IMR-90 (cell line): Measurements from ENCODE around the gene TEDC1. TPM values are rescaled to one million over a fixed set of nuclear protein-coding genes. Genes with fewer than 3 reads are reported as not detected.

Experiments
- ATAC-seq: fragments of 200-7000 bp; cut with Tn5 transposase; 2 replicates; pipeline ENCODE4 v1.9.1; 2020; ENCODE audit warnings: low read depth, mild to moderate bottlenecking, moderate library complexity
- BruUV-seq: library from RNA; stranded (reverse); fragments of 400-500 nt; replicated peaks from 2 replicates; lab custom pipeline; 2021; lab: Mats Ljungman, UMichigan
- CTCF ChIA-PET: fragments of 300-600 bp; formaldehyde crosslinking; extraction: SDS; loops from one replicate; lab custom pipeline; 2021; ENCODE audit warnings: antibody characterized with exemption; lab: Yijun Ruan, JAX
- POLR2A ChIA-PET: fragments of 300-600 bp; sonication (Branson Sonifier 250); formaldehyde crosslinking; loops from one replicate; lab custom pipeline; 2022; ENCODE audit warnings: antibody characterized with exemption; ENCODE audit not compliant: unreplicated experiment; lab: Charles Lee
- DNase-seq: peaks from one replicate; pipeline ENCODE4 v3.0.0; 2013
- H2AFZ ChIP-seq: replicated peaks from 2 replicates; pipeline ENCODE3; 2013; ENCODE audit warnings: low read length, mild to moderate bottlenecking; ENCODE audit not compliant: poor library complexity
- H2AK5ac ChIP-seq: 2 replicates; pipeline ENCODE4 v1.6.1; 2013; ENCODE audit warnings: low read depth, low read length, inconsistent platforms
- H2AK9ac ChIP-seq: replicated peaks from 2 replicates; pipeline ENCODE3; 2013; ENCODE audit warnings: mild to moderate bottlenecking, low read depth, low read length, moderate library complexity; ENCODE audit not compliant: poor library complexity
- H2BK120ac ChIP-seq: 2 replicates; pipeline ENCODE4 v1.6.1; 2013; ENCODE audit warnings: low read depth, low read length, inconsistent platforms
- H2BK15ac ChIP-seq: 3 replicates; pipeline ENCODE4 v1.6.1; 2013; ENCODE audit warnings: low read depth, low read length, inconsistent platforms
- H2BK20ac ChIP-seq: 2 replicates; pipeline ENCODE4 v1.6.1; 2013; ENCODE audit warnings: low read depth, mild to moderate bottlenecking, inconsistent platforms, low read length, moderate library complexity
- H2BK5ac ChIP-seq: 2 replicates; pipeline ENCODE4 v1.6.1; 2013; ENCODE audit warnings: mild to moderate bottlenecking, low read depth, low read length, inconsistent platforms; ENCODE audit not compliant: poor library complexity, severe bottlenecking
- H3K14ac ChIP-seq: replicated peaks from 2 replicates; pipeline ENCODE4 v1.6.1; 2013; ENCODE audit warnings: low read depth, low read length, inconsistent platforms
- H3K18ac ChIP-seq: 2 replicates; pipeline ENCODE4 v1.6.1; 2013; ENCODE audit warnings: low read depth, low read length, control low read depth
- H3K23ac ChIP-seq: 2 replicates; pipeline ENCODE4 v1.6.1; 2013; ENCODE audit warnings: low read depth, low read length, inconsistent platforms
- H3K27ac ChIP-seq: 2 replicates; pipeline ENCODE4 v1.5.1; 2013; ENCODE audit warnings: mild to moderate bottlenecking, control low read depth, low read length; ENCODE audit not compliant: insufficient read depth
- H3K27me3 ChIP-seq: 2 replicates; pipeline ENCODE4 v1.6.1; 2013; ENCODE audit warnings: low read length; ENCODE audit not compliant: control insufficient read depth, insufficient read depth
- H3K36me3 ChIP-seq: 2 replicates; pipeline ENCODE4 v1.6.1; 2013; ENCODE audit warnings: low read length, mixed read lengths; ENCODE audit not compliant: control insufficient read depth, insufficient read depth
- H3K4ac ChIP-seq: 2 replicates; pipeline ENCODE4 v1.6.1; 2013; ENCODE audit warnings: low read depth, low read length, inconsistent platforms
- H3K4me1 ChIP-seq: 2 replicates; pipeline ENCODE4 v1.6.1; 2013; ENCODE audit warnings: low read length, mixed read lengths; ENCODE audit not compliant: control insufficient read depth, insufficient read depth
- H3K4me2 ChIP-seq: 2 replicates; pipeline ENCODE4 v1.6.1; 2013; ENCODE audit warnings: low read depth, mild to moderate bottlenecking, control low read depth, low read length, moderate library complexity
- H3K4me3 ChIP-seq: 2 replicates; pipeline ENCODE4 v1.5.1; 2013; ENCODE audit warnings: low read depth, mild to moderate bottlenecking, control low read depth, low read length, moderate library complexity; ENCODE audit not compliant: insufficient read depth
- H3K56ac ChIP-seq: 2 replicates; pipeline ENCODE4 v1.6.1; 2013; ENCODE audit warnings: low read length, inconsistent platforms; ENCODE audit not compliant: insufficient read depth; ENCODE audit errors: extremely low read depth
- H3K79me1 ChIP-seq, 2 experiments: 2 replicates each; pipeline ENCODE4 v1.6.1; 2013; ENCODE audit warnings: low read length in 2 of 2, inconsistent platforms in 1 of 2, low read depth in 1 of 2
- H3K9ac ChIP-seq: 2 replicates; pipeline ENCODE4 v1.6.1; 2013; ENCODE audit warnings: low read depth, low read length, control low read depth
- H3K9me1 ChIP-seq: 2 replicates; pipeline ENCODE4 v1.6.1; 2013; ENCODE audit warnings: low read length, inconsistent platforms; ENCODE audit not compliant: insufficient read depth
- H3K9me3 ChIP-seq: 2 replicates; pipeline ENCODE4 v1.6.1; 2013; ENCODE audit warnings: low read length; ENCODE audit not compliant: control insufficient read depth, insufficient read depth
- H4K20me1 ChIP-seq: 2 replicates; pipeline ENCODE4 v1.6.1; 2013; ENCODE audit warnings: low read length, inconsistent platforms; ENCODE audit not compliant: insufficient read depth
- H4K5ac ChIP-seq: 2 replicates; pipeline ENCODE4 v1.6.1; 2013; ENCODE audit warnings: mild to moderate bottlenecking, low read depth, low read length, control low read depth
- H4K8ac ChIP-seq, 2 experiments: 2 replicates each; pipeline ENCODE4 v1.6.1; 2013; ENCODE audit warnings: low read depth in 2 of 2, low read length in 2 of 2, control low read depth in 1 of 2, inconsistent platforms in 1 of 2
- H4K91ac ChIP-seq: 2 replicates; pipeline ENCODE4 v1.6.1; 2013; ENCODE audit warnings: low read depth, low read length, inconsistent platforms; ENCODE audit not compliant: insufficient read depth
- CEBPB ChIP-seq: IDR thresholded peaks from 2 replicates; pipeline ENCODE4 v1.6.1; 2012; ENCODE audit warnings: low read depth, low read length, improper control_type of control experiment
- CHD1 ChIP-seq: IDR thresholded peaks from 2 replicates; pipeline ENCODE4 v1.6.1; 2012; ENCODE audit warnings: low read depth, low read length, improper control_type of control experiment
- FOS ChIP-seq: fragments of 150-350 bp; IDR thresholded peaks from 2 replicates; pipeline ENCODE4 v1.6.1; 2016; ENCODE audit warnings: low read depth, low read length
- MAFK ChIP-seq: IDR thresholded peaks from 2 replicates; pipeline ENCODE4 v1.6.1; 2012; ENCODE audit warnings: low read depth, low read length, improper control_type of control experiment
- MAZ ChIP-seq: IDR thresholded peaks from 2 replicates; pipeline ENCODE4 v1.6.1; 2012; ENCODE audit warnings: low read depth, mild to moderate bottlenecking, low read length, improper control_type of control experiment, moderate library complexity, borderline replicate concordance
- MXI1 ChIP-seq: IDR thresholded peaks from 2 replicates; pipeline ENCODE4 v1.6.1; 2012; ENCODE audit warnings: low read depth, mild to moderate bottlenecking, low read length, moderate library complexity, borderline replicate concordance
- NFE2L2 ChIP-seq: fragments of 150-350 bp; IDR thresholded peaks from 2 replicates; pipeline ENCODE4 v1.6.1; 2016; ENCODE audit warnings: low read depth, mild to moderate bottlenecking, low read length
- POLR2A ChIP-seq: IDR thresholded peaks from 2 replicates; pipeline ENCODE4 v1.6.1; 2012; ENCODE audit warnings: mild to moderate bottlenecking, low read depth, low read length
- RAD21 ChIP-seq: IDR thresholded peaks from 2 replicates; pipeline ENCODE4 v1.6.1; 2012; ENCODE audit warnings: low read length, improper control_type of control experiment
- RCOR1 ChIP-seq: IDR thresholded peaks from 2 replicates; pipeline ENCODE4 v1.6.1; 2012; ENCODE audit warnings: mild to moderate bottlenecking, low read length, improper control_type of control experiment; ENCODE audit not compliant: insufficient replicate concordance
- RFX5 ChIP-seq: IDR thresholded peaks from 2 replicates; pipeline ENCODE4 v1.8.0; 2012; ENCODE audit warnings: low read depth, mild to moderate bottlenecking, low read length, moderate library complexity
- WGBS, 2 experiments: methylation state at CpG; one replicate each; pipeline versions ENCODE4 v1.1.5 to v1.1.7; 2013; ENCODE audit warnings: missing lambda C conversion rate in 2 of 2; ENCODE audit not compliant: insufficient read length in 1 of 2; ENCODE audit errors: extremely low coverage in 2 of 2; 5-methylcytosine and 5-hydroxymethylcytosine counted together
- dilution Hi-C: fragments of 300-500 bp; cut with HindIII; formaldehyde crosslinking; loops from one replicate; pipeline ENCODE4 v1.14.3; 2018; ENCODE audit warnings: low sequenced_read_pairs; ENCODE audit not compliant: unreplicated experiment
- in situ Hi-C: fragments of 300-500 bp; cut with MboI; formaldehyde crosslinking; loops from 3 replicates; pipeline ENCODE4 v1.14.3; 2019; ENCODE audit warnings: low sequenced_read_pairs, inconsistent platforms, mixed read lengths
- intact Hi-C: fragments of 100-400 bp; cut with micrococcal nuclease; formaldehyde crosslinking; loops from 2 replicates; pipeline ENCODE4 v1.10.0; 2022
- polyA plus RNA-seq, 3 experiments: library from polyadenylated mRNA; depleted of rRNA; stranded (reverse); fragments of >200 nt; gene quantifications; 2 replicates each; pipeline ENCODE4 v1.2.3, GENCODE V29; 2012; ENCODE audit warnings: low replicate concordance in 1 of 3
- total RNA-seq: library from RNA; depleted of rRNA; stranded (reverse); fragments of >200 nt; gene quantifications from 2 replicates; pipeline ENCODE4 v1.2.3, GENCODE V29; 2012
- TF ChIP-seq, protein P1 (sequence below): fragments of 150-350 bp; IDR thresholded peaks from 2 replicates; pipeline ENCODE4 v1.6.1; 2017; ENCODE audit warnings: mild to moderate bottlenecking, antibody characterized with exemption, low read length, low read depth
- TF ChIP-seq, protein P2 (sequence below): fragments of 150-350 bp; IDR thresholded peaks from 2 replicates; pipeline ENCODE4 v1.6.1; 2016; ENCODE audit warnings: low read depth, mild to moderate bottlenecking, low read length, moderate library complexity, borderline replicate concordance
- TF ChIP-seq, protein P3 (sequence below): conservative IDR thresholded peaks from 2 replicates; pipeline ENCODE4 v1.5.1; 2012; ENCODE audit warnings: mild to moderate bottlenecking, low read depth, low read length, improper control_type of control experiment

TEDC1 gene
- total and polyA plus RNA-seq, 2 of the 4 experiments (the other 2 are of a cell fraction): 5.7 to 6.4 TPM

DNA sequence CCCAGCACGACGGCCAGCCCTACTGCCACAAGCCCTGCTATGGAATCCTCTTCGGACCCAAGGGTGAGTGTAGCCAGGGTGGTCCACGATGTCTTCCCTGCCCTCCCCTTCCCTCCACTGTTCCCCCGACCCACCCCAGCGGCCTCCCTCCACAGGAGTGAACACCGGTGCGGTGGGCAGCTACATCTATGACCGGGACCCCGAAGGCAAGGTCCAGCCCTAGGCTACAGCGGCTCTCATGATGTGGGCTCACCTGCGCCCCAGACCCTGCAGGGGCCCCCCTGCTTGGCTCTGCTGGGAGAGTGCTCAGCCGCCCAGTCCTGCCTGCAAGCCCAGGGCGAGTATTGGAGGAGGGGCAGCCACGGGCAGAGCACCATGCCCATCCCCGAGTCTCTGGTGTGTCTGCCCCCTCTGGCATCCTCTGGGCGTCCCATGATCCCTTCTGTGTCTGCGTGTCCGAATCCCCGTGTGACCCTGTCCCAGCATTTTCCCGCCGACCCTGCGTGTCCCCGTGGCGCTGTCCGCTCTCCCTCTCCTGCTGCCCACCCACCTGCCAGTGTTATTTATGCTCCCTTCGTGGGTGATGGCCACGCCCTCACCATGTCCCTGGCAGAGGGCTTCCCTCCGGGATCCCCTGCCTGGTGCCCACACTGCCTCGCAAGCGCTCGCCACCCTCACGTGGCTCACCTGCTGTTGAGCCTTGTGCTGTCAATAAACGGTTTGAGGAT, 11.5 kb upstream of the TEDC1 start:
- Histone ChIP-seq H3K9me1 (peaks cover 6% of the 10 kb centered on the region), H3K56ac (no peak overlapping the region), H3K4me2 (no peak overlapping the region), H2AK9ac (peak overlapping the region; percentile 28), H3K4ac (no peak overlapping the region), H2BK20ac (no peak overlapping the region), H3K9me3 (no peaks in the 10 kb centered on the region), H2BK15ac (no peak overlapping the region), H3K27me3 (no peaks in the 10 kb centered on the region), H4K5ac (no peak overlapping the region), H3K4me3 (no peak overlapping the region), H2BK5ac (no peak overlapping the region), H2BK120ac (no peak overlapping the region), H4K8ac (no peak overlapping the region), H3K36me3 (no peaks in the 10 kb centered on the region), H3K9ac (no peak overlapping the region), H3K79me1 (peaks cover 0 to 23% of the 10 kb centered on the region in 2 experiments; a peak in 1 of 4 replicates), H3K18ac (no peak overlapping the region), H3K4me1 (peaks cover 29% of the 10 kb centered on the region), H4K91ac (no peak overlapping the region), H3K23ac (no peak overlapping the region), H3K14ac (no peak overlapping the region), H3K27ac (no peak overlapping the region), H2AFZ (peak overlapping the region; percentile 11), H2AK5ac (no peak overlapping the region), H4K20me1 (no peaks in the 10 kb centered on the region; the same call in 1 of the 2 replicates)
- BruUV-seq: no TSS peak
- ATAC-seq: no peak
- dilution Hi-C loops (no loop called here), intact Hi-C loops (loop anchor here (2.0 kb wide), 1 partner anchor 49 kb away; no protein-coding TSS in a partner anchor), in situ Hi-C loops (no loop called here)
- TF ChIP-seq FOS (no peak), POLR2A (no peak), CHD1 (no peak), RFX5 (no peak), MXI1 (no peak), CEBPB (no peak), MAZ (no peak), MAFK (no peak), RAD21 (no peak), RCOR1 (no peak), NFE2L2 (no peak)
- TF ChIP-seq, protein P1, sequence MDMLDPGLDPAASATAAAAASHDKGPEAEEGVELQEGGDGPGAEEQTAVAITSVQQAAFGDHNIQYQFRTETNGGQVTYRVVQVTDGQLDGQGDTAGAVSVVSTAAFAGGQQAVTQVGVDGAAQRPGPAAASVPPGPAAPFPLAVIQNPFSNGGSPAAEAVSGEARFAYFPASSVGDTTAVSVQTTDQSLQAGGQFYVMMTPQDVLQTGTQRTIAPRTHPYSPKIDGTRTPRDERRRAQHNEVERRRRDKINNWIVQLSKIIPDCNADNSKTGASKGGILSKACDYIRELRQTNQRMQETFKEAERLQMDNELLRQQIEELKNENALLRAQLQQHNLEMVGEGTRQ: no peak
- TF ChIP-seq, protein P2, sequence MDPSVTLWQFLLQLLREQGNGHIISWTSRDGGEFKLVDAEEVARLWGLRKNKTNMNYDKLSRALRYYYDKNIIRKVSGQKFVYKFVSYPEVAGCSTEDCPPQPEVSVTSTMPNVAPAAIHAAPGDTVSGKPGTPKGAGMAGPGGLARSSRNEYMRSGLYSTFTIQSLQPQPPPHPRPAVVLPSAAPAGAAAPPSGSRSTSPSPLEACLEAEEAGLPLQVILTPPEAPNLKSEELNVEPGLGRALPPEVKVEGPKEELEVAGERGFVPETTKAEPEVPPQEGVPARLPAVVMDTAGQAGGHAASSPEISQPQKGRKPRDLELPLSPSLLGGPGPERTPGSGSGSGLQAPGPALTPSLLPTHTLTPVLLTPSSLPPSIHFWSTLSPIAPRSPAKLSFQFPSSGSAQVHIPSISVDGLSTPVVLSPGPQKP: no peak
- TF ChIP-seq, protein P3, sequence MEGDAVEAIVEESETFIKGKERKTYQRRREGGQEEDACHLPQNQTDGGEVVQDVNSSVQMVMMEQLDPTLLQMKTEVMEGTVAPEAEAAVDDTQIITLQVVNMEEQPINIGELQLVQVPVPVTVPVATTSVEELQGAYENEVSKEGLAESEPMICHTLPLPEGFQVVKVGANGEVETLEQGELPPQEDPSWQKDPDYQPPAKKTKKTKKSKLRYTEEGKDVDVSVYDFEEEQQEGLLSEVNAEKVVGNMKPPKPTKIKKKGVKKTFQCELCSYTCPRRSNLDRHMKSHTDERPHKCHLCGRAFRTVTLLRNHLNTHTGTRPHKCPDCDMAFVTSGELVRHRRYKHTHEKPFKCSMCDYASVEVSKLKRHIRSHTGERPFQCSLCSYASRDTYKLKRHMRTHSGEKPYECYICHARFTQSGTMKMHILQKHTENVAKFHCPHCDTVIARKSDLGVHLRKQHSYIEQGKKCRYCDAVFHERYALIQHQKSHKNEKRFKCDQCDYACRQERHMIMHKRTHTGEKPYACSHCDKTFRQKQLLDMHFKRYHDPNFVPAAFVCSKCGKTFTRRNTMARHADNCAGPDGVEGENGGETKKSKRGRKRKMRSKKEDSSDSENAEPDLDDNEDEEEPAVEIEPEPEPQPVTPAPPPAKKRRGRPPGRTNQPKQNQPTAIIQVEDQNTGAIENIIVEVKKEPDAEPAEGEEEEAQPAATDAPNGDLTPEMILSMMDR: no peak
- ChIA-PET POLR2A (no interaction called here), CTCF (no interaction called here)
- 83% methylated on average over 22 of the region's 34 CpGs; no CpG with 5 or more reads in 1 of the 2 experiments for WGBS, 2 experiments
- DNase-seq: no peak
